Choroid plexus epithelial cell (primary cell): ENCODE data around the gene PLOD3.

ENCODE experiments used
- DNase-seq: peaks from one replicate; pipeline ENCODE4 v3.0.0-alpha.2; 2010; ENCODE audit warnings: low read depth
- H3K4me3 ChIP-seq: 2 replicates; pipeline ENCODE4 v1.5.1; 2011; ENCODE audit warnings: low read depth, mild to moderate bottlenecking, control low read depth, low read length, moderate library complexity
- CTCF ChIP-seq: conservative IDR thresholded peaks from 2 replicates; pipeline ENCODE4 v1.5.1; 2011; ENCODE audit warnings: low read depth, mild to moderate bottlenecking, control low read depth, inconsistent platforms, low read length, moderate library complexity

PLOD3 gene

GRCh38 chr7:101241443-101242349 lies 24.3 kb upstream of the PLOD3 start:
- H3K4me3 ChIP-seq: no peak overlapping the region
- TF ChIP-seq CTCF: no peak

GRCh38 chr7:101241015-101241363 lies 23.6 kb upstream of the PLOD3 start:
- no peak for DNase-seq
- no peak overlapping the region for H3K4me3 ChIP-seq
- no peak for TF ChIP-seq CTCF

More at GRCh38 chr7:101241443-101242349, 24.3 kb upstream of the PLOD3 start:
- DNase-seq: no peak

- no peak overlapping the region for H3K4me3 ChIP-seq
- TF ChIP-seq CTCF: no peak
- DNase-seq: no peak
Measured at GRCh38 chr7:101240226-101241014, 23.0 kb upstream of the PLOD3 start.

- no peak for TF ChIP-seq CTCF
Measured at GRCh38 chr7:101239951-101240220, 22.5 kb upstream of the PLOD3 start.

GRCh38 chr7:101239191-101239950 lies 22.0 kb upstream of the PLOD3 start:
- H3K4me3 ChIP-seq: no peak overlapping the region
- no peak for DNase-seq
- TF ChIP-seq CTCF: no peak

More at GRCh38 chr7:101239951-101240220, 22.5 kb upstream of the PLOD3 start:
- no peak for DNase-seq
- no peak overlapping the region for H3K4me3 ChIP-seq

- DNase-seq: no peak
- no peak overlapping the region for H3K4me3 ChIP-seq
- no peak for TF ChIP-seq CTCF
Measured at GRCh38 chr7:101238226-101239182, 21.1 kb upstream of the PLOD3 start.
